ENCODE data around the gene LAMA2. TPM values are rescaled to one million over a fixed set of nuclear protein-coding genes. Genes with fewer than 3 reads are reported as not detected.
"Not testable (repeated sequence)": the region's sequence is repeated elsewhere in the genome, so short reads cannot be mapped to it uniquely, and the experiment has no call there.

Gene LAMA2
- polyA plus RNA-seq, 3 donors, result 31.7 to 48.2 (median 36.7) TPM

- not testable (repeated sequence) for DNase-seq (ENCODE audit: low read depth in 3 of 3, low spot score in 2 of 3)
Measured at GRCh38 chr6:129172279-129172995, 289.5 kb downstream of the LAMA2 start.

GRCh38 chr6:129175066-129175465, 292.1 kb downstream of the LAMA2 start:
- DNase-seq (ENCODE audit: low read depth in 3 of 3, low spot score in 2 of 3), result no peak

- no peak for DNase-seq (ENCODE audit: low read depth in 3 of 3, low spot score in 2 of 3)
Measured at GRCh38 chr6:129177801-129178200, 294.9 kb downstream of the LAMA2 start.

- DNase-seq (ENCODE audit: low read depth in 3 of 3, low spot score in 2 of 3), result no peak
Measured at GRCh38 chr6:129179283-129179682, 296.3 kb downstream of the LAMA2 start.

- no peak for DNase-seq (ENCODE audit: low read depth in 3 of 3, low spot score in 2 of 3)
Measured at GRCh38 chr6:129181001-129181400, 298.1 kb downstream of the LAMA2 start.

GRCh38 chr6:129183187-129183591, 300.3 kb downstream of the LAMA2 start:
- DNase-seq (ENCODE audit: low read depth in 3 of 3, low spot score in 2 of 3), result no peak

GRCh38 chr6:129183681-129184301, 300.9 kb downstream of the LAMA2 start:
- DNase-seq (ENCODE audit: low read depth in 3 of 3, low spot score in 2 of 3), result no peak

- DNase-seq (ENCODE audit: low read depth in 3 of 3, low spot score in 2 of 3), result no peak
Measured at GRCh38 chr6:129184324-129184723, 301.4 kb downstream of the LAMA2 start.

GRCh38 chr6:129184808-129185366, 301.9 kb downstream of the LAMA2 start:
- no peak for DNase-seq (ENCODE audit: low read depth in 3 of 3, low spot score in 2 of 3)

GRCh38 chr6:129186988-129187387, 304.1 kb downstream of the LAMA2 start:
- no peak for DNase-seq (ENCODE audit: low read depth in 3 of 3, low spot score in 2 of 3)

GRCh38 chr6:129188306-129188705, 305.4 kb downstream of the LAMA2 start:
- no peak for DNase-seq (ENCODE audit: low read depth in 3 of 3, low spot score in 2 of 3)

- no peak for DNase-seq (ENCODE audit: low read depth in 3 of 3, low spot score in 2 of 3)
Measured at GRCh38 chr6:129188795-129189194, 305.9 kb downstream of the LAMA2 start.

- no peak for DNase-seq (ENCODE audit: low read depth in 3 of 3, low spot score in 2 of 3)
Measured at GRCh38 chr6:129189266-129189665, 306.3 kb downstream of the LAMA2 start.

- no peak for DNase-seq (ENCODE audit: low read depth in 3 of 3, low spot score in 2 of 3)
Measured at GRCh38 chr6:129191235-129191634, 308.3 kb downstream of the LAMA2 start.

GRCh38 chr6:129192458-129192989, 309.6 kb downstream of the LAMA2 start:
- no peak for DNase-seq (ENCODE audit: low read depth in 3 of 3, low spot score in 2 of 3)

GRCh38 chr6:129194306-129194941, 311.5 kb downstream of the LAMA2 start:
- DNase-seq (ENCODE audit: low read depth in 3 of 3, low spot score in 2 of 3), result no peak

- DNase-seq (ENCODE audit: low read depth in 3 of 3, low spot score in 2 of 3), result no peak
Measured at GRCh38 chr6:129195161-129195560, 312.2 kb downstream of the LAMA2 start.

GRCh38 chr6:129195643-129196042, 312.7 kb downstream of the LAMA2 start:
- no peak for DNase-seq (ENCODE audit: low read depth in 3 of 3, low spot score in 2 of 3)

- DNase-seq (ENCODE audit: low read depth in 3 of 3, low spot score in 2 of 3), result no peak
Measured at GRCh38 chr6:129197154-129197553, 314.2 kb downstream of the LAMA2 start.

- DNase-seq (ENCODE audit: low read depth in 3 of 3, low spot score in 2 of 3), result no peak
Measured at GRCh38 chr6:129200151-129200550, 317.2 kb downstream of the LAMA2 start.

GRCh38 chr6:129203190-129203900, 320.4 kb downstream of the LAMA2 start:
- no peak for DNase-seq (ENCODE audit: low read depth in 3 of 3, low spot score in 2 of 3)
